Measurements from ENCODE around the gene KSR1. TPM values are rescaled to one million over a fixed set of nuclear protein-coding genes. Genes with fewer than 3 reads are reported as not detected.
A peak's percentile ranks its signal among the peaks of the same experiment; 100 is the strongest.

KSR1 gene
- total and polyA plus RNA-seq, 2 of the 4 experiments (the other 2 are of a cell fraction): 12.5 to 21.9 TPM

DNA sequence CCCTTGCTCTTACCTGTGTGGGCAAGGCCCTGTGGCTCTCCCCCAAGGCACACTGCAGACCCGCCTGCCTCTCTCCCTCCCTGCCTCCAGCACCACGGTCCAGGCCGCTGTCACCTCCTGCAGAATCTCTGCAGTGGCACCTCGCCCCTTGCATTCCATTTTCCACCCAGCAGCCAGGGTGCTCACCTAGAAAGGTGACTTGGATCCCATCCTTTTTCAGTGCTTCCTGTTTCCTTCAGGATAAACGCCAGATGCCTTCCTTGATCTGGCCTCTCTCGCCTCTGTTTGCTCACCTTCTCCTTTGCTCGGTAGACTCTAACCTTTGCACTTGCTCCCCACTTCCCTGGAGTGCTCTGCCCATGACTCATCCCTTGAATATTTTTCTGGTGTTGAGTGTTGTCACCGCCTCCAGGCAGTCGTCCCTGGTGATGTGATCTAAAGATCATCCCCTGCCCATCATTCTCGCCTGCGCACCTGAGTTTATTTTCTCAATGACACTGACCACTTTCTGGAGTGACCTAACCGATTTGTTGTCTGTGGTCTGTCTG lies 95.5 kb downstream of the KSR1 start:
- H3K4me2 ChIP-seq (ENCODE audit: low read depth, low read length): no peak overlapping the region
- peak overlapping the region; percentile 83 for H3K4ac ChIP-seq (ENCODE audit: low read depth, low read length)
- TSS peak; percentile 21 for BruUV-seq (replicated peaks)
- H3K79me1 ChIP-seq (ENCODE audit: low read depth in 1 of 2, low read length in 2 of 2): peaks cover 28 to 78% of the 10 kb centered on the region in 2 experiments
- ChIA-PET POLR2A (ENCODE audit: unreplicated experiment) (no interaction called here), CTCF (no interaction called here)
- H2BK5ac ChIP-seq (ENCODE audit: low read depth, low read length, poor library complexity, severe bottlenecking): peak overlapping the region; percentile 35
- in situ Hi-C loops (cut with MboI; ENCODE audit: low sequenced_read_pairs): no loop called here
- dilution Hi-C loops (cut with HindIII; ENCODE audit: low sequenced_read_pairs, unreplicated experiment): no loop called here
- peaks cover 30% of the 10 kb centered on the region for H3K9me1 ChIP-seq (ENCODE audit: insufficient read depth, low read length)
- no peak for TF ChIP-seq SMC3 (IDR thresholded peaks at IDR 0.05; ENCODE audit: low read depth, low read length)
- TF ChIP-seq FOS (IDR thresholded peaks at IDR 0.05; ENCODE audit: low read depth, low read length): peak; percentile 42; the same call in 1 of the 2 replicates
- peak; percentile 38 for DNase-seq
- intact Hi-C loops (cut with micrococcal nuclease): no loop called here
- no peak overlapping the region for H2BK15ac ChIP-seq (ENCODE audit: low read depth, low read length)
- WGBS, 2 experiments (ENCODE audit: extremely low coverage in 2 of 2, insufficient read length in 1 of 2): 100% methylated on average over 2 of the region's 12 CpGs; no CpG with 5 or more reads in 1 of the 2 experiments
- peaks cover 34% of the 10 kb centered on the region for H3K4me1 ChIP-seq (ENCODE audit: control insufficient read depth, insufficient read depth, low read length)
- no peak overlapping the region for H2AFZ ChIP-seq (replicated peaks; ENCODE audit: low read length, poor library complexity)
- no peak overlapping the region for H2AK9ac ChIP-seq (replicated peaks; ENCODE audit: low read depth, low read length, poor library complexity)
- peak overlapping the region; percentile 39; the same call in 1 of the 2 replicates for H4K91ac ChIP-seq (ENCODE audit: insufficient read depth, low read depth, low read length)
- peak overlapping the region; percentile 71; the same call in 1 of the 2 replicates for H2BK20ac ChIP-seq (ENCODE audit: low read depth, low read length)
- H2BK120ac ChIP-seq (ENCODE audit: low read depth, low read length): peak overlapping the region; percentile 45
- no peak overlapping the region for H3K27ac ChIP-seq (ENCODE audit: insufficient read depth, low read length)
- no peak overlapping the region for H3K56ac ChIP-seq (ENCODE audit: extremely low read depth, insufficient read depth, low read length)
- peak overlapping the region; percentile 64; the same call in 1 of the 2 replicates for H3K23ac ChIP-seq (ENCODE audit: low read depth, low read length)
- H4K8ac ChIP-seq (ENCODE audit: low read depth in 2 of 2, low read length in 2 of 2): peak overlapping the region in 1 of 2 experiments; percentile 39; a peak in 1 of 4 replicates
- H4K20me1 ChIP-seq (ENCODE audit: insufficient read depth, low read length): peaks cover 23% of the 10 kb centered on the region
- peak overlapping the region; percentile 32; the same call in 1 of the 2 replicates for H4K5ac ChIP-seq (ENCODE audit: low read depth, low read length)
- H2AK5ac ChIP-seq (ENCODE audit: low read depth, low read length): peak overlapping the region; percentile 83; the same call in 1 of the 2 replicates
- peaks cover 16% of the 10 kb centered on the region for H3K36me3 ChIP-seq (ENCODE audit: control insufficient read depth, insufficient read depth, low read length)
- peak overlapping the region; percentile 21; the same call in 1 of the 2 replicates for H3K14ac ChIP-seq (replicated peaks; ENCODE audit: low read depth, low read length)
- H3K4me3 ChIP-seq (ENCODE audit: insufficient read depth, low read depth, low read length): no peak overlapping the region
- H3K9me3 ChIP-seq (ENCODE audit: control insufficient read depth, insufficient read depth, low read length): no peaks in the 10 kb centered on the region
- H3K18ac ChIP-seq (ENCODE audit: low read depth, low read length): peak overlapping the region; percentile 43; the same call in 1 of the 2 replicates
- H3K27me3 ChIP-seq (ENCODE audit: control insufficient read depth, insufficient read depth, low read length): no peaks in the 10 kb centered on the region
- ATAC-seq (ENCODE audit: low read depth): peak; percentile 9; the same call in 1 of the 2 replicates
- H3K9ac ChIP-seq (ENCODE audit: low read depth, low read length): no peak overlapping the region
